OCI-LY3 (cell line): ENCODE measurements around the gene ILKAP.

Experiments
- H2AFZ ChIP-seq: fragments of 200-600, 300-600 bp; shearing (Covaris generic); 2 replicates; pipeline ENCODE4 v1.6.0; 2014; ENCODE audit warnings: antibody characterized with exemption, low read depth, low read length
- H3K27ac ChIP-seq: fragments of 200-600, 300-600 bp; sonication (generic); 2 replicates; pipeline ENCODE4 v1.5.1; 2014; ENCODE audit warnings: mild to moderate bottlenecking, low read length, moderate library complexity, mixed read lengths
- H3K27me3 ChIP-seq: fragments of 200-600, 300-600 bp; sonication (generic); 2 replicates; pipeline ENCODE4 v1.6.1; 2014; ENCODE audit warnings: low read depth, low read length, mixed read lengths
- H3K36me3 ChIP-seq: fragments of 200-600, 300-600 bp; sonication (generic); replicated peaks from 2 replicates; pipeline ENCODE3; 2014; ENCODE audit warnings: low read depth, low read length, mixed read lengths
- H3K4me1 ChIP-seq: fragments of 300-600, 200-600 bp; sonication (generic); 2 replicates; pipeline ENCODE4 v1.6.1; 2014; ENCODE audit warnings: low read length, mixed read lengths
- H3K4me2 ChIP-seq: fragments of 200-600, 300-600 bp; sonication (generic); 2 replicates; pipeline ENCODE4 v1.6.1; 2014; ENCODE audit warnings: low read length, mixed read lengths
- H3K4me3 ChIP-seq: fragments of 300-600, 200-600 bp; sonication (generic); 2 replicates; pipeline ENCODE4 v1.5.1; 2014; ENCODE audit warnings: antibody characterized with exemption, mild to moderate bottlenecking, low read length, moderate library complexity
- H3K79me2 ChIP-seq: fragments of 300-600, 200-600 bp; shearing (Covaris generic); 2 replicates; pipeline ENCODE4 v1.6.1; 2014; ENCODE audit warnings: mild to moderate bottlenecking, low read length, mixed read lengths
- H3K9ac ChIP-seq: fragments of 300-600, 200-600 bp; shearing (Covaris generic); 2 replicates; pipeline ENCODE4 v1.6.0; 2014; ENCODE audit warnings: mild to moderate bottlenecking, low read length, moderate library complexity
- H3K9me3 ChIP-seq: fragments of 200-600, 300-600 bp; shearing (Covaris generic); 2 replicates; pipeline ENCODE4 v1.6.1; 2014; ENCODE audit warnings: low read length, mixed read lengths; ENCODE audit not compliant: insufficient read depth
- H4K20me1 ChIP-seq: fragments of 200-600, 300-600 bp; sonication (generic); 2 replicates; pipeline ENCODE4 v1.6.1; 2016; ENCODE audit warnings: low read length, mixed read lengths; ENCODE audit not compliant: insufficient read depth
- EZH2phosphoT487 ChIP-seq: fragments of 200-600 bp; shearing (Covaris generic); IDR thresholded peaks from 2 replicates; pipeline ENCODE4 v1.6.1; 2018; ENCODE audit warnings: antibody characterized with exemption, mixed run types, low read depth
- TF ChIP-seq, protein P1 (sequence below): fragments of 200-600, 300-600 bp; sonication (generic); IDR thresholded peaks from 2 replicates; pipeline ENCODE4 v1.5.1; 2014; ENCODE audit warnings: antibody characterized with exemption, low read length, low read depth

ILKAP gene

DNA sequence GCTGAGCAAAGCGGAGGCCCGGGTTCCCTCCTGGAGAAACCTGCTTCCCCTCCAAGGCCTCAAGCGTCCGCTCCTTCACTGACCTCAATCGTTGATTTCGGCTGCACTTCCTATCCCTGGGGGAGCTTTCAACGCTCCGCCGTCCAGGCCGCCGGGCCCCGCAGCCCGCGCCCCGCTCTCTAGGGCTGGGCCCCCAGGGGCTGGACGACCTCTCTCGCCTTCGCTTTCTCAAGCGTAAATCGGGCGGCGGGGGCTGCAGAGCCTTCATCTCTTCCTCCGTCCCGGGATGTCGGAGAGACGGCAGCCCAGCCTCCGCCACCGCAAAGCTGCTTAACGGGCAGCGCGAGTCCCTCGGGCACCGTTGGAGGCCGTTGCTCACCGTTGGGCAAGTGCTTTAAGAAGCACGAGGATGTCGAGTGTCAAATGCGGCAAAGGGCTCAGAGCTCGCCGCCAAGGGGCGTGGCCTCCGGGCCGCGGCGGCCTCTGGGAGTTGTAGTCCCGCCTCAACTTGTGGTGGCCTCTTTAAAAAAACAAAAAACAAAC is 27.8 kb upstream of the ILKAP start:
- Histone ChIP-seq H3K4me1 (no peaks in the 10 kb centered on the region), H3K27me3 (no peaks in the 10 kb centered on the region), H3K4me3 (no peak overlapping the region), H3K36me3 (no peaks in the 10 kb centered on the region), H3K9ac (no peak overlapping the region), H3K4me2 (no peak overlapping the region), H2AFZ (no peak overlapping the region), H3K27ac (no peak overlapping the region), H3K9me3 (no peaks in the 10 kb centered on the region), H4K20me1 (no peaks in the 10 kb centered on the region), H3K79me2 (no peaks in the 10 kb centered on the region)
- TF ChIP-seq, protein P1, sequence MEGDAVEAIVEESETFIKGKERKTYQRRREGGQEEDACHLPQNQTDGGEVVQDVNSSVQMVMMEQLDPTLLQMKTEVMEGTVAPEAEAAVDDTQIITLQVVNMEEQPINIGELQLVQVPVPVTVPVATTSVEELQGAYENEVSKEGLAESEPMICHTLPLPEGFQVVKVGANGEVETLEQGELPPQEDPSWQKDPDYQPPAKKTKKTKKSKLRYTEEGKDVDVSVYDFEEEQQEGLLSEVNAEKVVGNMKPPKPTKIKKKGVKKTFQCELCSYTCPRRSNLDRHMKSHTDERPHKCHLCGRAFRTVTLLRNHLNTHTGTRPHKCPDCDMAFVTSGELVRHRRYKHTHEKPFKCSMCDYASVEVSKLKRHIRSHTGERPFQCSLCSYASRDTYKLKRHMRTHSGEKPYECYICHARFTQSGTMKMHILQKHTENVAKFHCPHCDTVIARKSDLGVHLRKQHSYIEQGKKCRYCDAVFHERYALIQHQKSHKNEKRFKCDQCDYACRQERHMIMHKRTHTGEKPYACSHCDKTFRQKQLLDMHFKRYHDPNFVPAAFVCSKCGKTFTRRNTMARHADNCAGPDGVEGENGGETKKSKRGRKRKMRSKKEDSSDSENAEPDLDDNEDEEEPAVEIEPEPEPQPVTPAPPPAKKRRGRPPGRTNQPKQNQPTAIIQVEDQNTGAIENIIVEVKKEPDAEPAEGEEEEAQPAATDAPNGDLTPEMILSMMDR: no peak
- TF ChIP-seq EZH2phosphoT487: no peak

DNA sequence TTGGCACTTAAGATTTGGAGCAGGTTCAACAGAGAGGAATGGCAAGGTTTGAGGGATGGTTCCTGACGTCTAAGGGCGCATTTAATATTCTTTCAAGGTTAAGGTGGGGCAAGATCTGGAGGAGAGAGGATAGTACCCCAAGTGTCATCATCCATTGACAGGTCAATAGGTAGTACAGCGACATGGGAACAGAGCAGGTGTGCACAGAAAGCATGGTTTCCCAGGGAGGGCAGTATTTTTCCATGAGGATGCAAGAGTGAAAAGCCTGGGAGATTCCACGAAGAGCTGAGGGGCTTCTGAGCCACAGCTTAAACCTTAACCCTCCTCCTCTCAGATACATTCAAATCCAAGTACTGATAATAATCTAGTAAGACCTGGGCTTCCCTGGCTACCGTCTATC is 27.2 kb upstream of the ILKAP start:
- H3K4me1 ChIP-seq: 0 out of 2 replicates have a peak, but pooled peaks cover 2% of the 10 kb centered on the region
- no peaks in the 10 kb centered on the region for H3K36me3 ChIP-seq
- H3K27me3 ChIP-seq: no peaks in the 10 kb centered on the region
- TF ChIP-seq, protein P1: no peak
- no peak for TF ChIP-seq EZH2phosphoT487
- no peaks in the 10 kb centered on the region for H4K20me1 ChIP-seq
- no peak overlapping the region for H3K27ac ChIP-seq
- no peaks in the 10 kb centered on the region for H3K79me2 ChIP-seq
- no peaks in the 10 kb centered on the region for H3K9me3 ChIP-seq
- no peak overlapping the region for H2AFZ ChIP-seq
- H3K9ac ChIP-seq: no peak overlapping the region
- H3K4me3 ChIP-seq: no peak overlapping the region
- no peak overlapping the region for H3K4me2 ChIP-seq

DNA sequence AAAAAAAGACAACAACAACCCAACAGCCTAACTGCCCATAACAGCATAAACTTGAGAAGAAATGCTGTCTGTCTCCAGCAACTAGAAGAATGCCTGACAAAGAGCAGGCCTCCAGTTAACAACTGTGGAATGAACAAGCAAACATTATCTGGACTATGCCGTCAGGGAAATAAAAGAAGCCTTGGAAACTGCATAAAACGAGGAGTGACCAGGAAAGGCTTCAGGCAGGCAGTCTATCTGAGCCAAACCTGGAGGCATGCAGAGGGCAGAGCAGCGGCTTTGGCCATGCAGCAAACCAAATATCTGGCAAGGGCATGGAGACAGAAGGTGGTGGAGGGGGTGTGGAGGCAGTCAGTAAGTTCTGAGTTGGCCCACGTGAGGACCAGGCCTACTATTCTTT is 25.2 kb upstream of the ILKAP start:
- no peaks in the 10 kb centered on the region for H3K79me2 ChIP-seq
- no peaks in the 10 kb centered on the region for H3K27me3 ChIP-seq
- TF ChIP-seq, protein P1: no peak
- H3K4me3 ChIP-seq: no peak overlapping the region
- H4K20me1 ChIP-seq: no peaks in the 10 kb centered on the region
- no peaks in the 10 kb centered on the region for H3K9me3 ChIP-seq
- H3K4me2 ChIP-seq: no peak overlapping the region
- H3K36me3 ChIP-seq: no peaks in the 10 kb centered on the region
- H3K27ac ChIP-seq: no peak overlapping the region
- no peak overlapping the region for H2AFZ ChIP-seq
- H3K4me1 ChIP-seq: 0 out of 2 replicates have a peak, but pooled peaks cover 2% of the 10 kb centered on the region
- no peak overlapping the region for H3K9ac ChIP-seq

DNA sequence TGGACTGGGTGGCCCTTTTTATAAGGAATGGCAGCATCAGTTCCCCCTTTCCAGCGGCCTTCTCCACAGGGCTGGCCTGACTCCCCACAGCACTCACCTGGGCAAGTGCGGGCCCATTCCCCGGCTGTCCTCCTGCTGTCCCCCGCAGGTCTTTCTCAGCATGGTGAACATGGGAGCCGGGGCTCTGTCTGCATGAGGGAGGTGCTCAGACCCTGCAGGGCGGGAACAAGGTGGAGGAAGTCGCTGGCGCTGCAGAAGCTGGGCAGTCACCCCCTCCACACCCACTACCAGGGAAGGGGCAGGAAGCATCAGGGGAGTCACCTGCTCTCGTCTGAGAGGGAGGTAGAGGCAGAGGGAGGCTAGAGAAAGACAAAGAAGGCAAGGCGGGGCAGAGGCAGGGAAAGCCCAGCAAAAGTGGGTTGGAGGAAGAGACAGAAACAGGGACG is 24.1 kb upstream of the ILKAP start:
- no peaks in the 10 kb centered on the region for H3K36me3 ChIP-seq
- no peak overlapping the region for H3K4me3 ChIP-seq
- no peak overlapping the region for H3K4me2 ChIP-seq
- H3K9me3 ChIP-seq: no peaks in the 10 kb centered on the region
- no peak overlapping the region for H3K27ac ChIP-seq
- H2AFZ ChIP-seq: no peak overlapping the region
- TF ChIP-seq EZH2phosphoT487: no peak
- TF ChIP-seq, protein P1: no peak
- H3K79me2 ChIP-seq: no peaks in the 10 kb centered on the region
- no peaks in the 10 kb centered on the region for H4K20me1 ChIP-seq
- no peaks in the 10 kb centered on the region for H3K27me3 ChIP-seq
- H3K4me1 ChIP-seq: 0 out of 2 replicates have a peak, but pooled peaks cover 2% of the 10 kb centered on the region
- no peak overlapping the region for H3K9ac ChIP-seq
